Posterior vena cava (tissue), 2 donors: ENCODE measurements around the gene HSD17B1. TPM values are rescaled to one million over a fixed set of nuclear protein-coding genes. Genes with fewer than 3 reads are reported as not detected.
A peak's percentile ranks its signal among the peaks of the same experiment; 100 is the strongest.
"Not testable (repeated sequence)": the region's sequence is repeated elsewhere in the genome, so short reads cannot be mapped to it uniquely, and the experiment has no call there.

ENCODE experiments used
- DNase-seq: peaks from one replicate; pipeline ENCODE4 v3.0.0-alpha.2; 2020; ENCODE audit warnings: low spot score
- intact Hi-C, 2 donors: fragments of 100-400 bp; cut with DNase I; formaldehyde crosslinking; loops; one replicate each; pipeline versions ENCODE4 v1.14.1 to v1.14.2; 2022 to 2023
- total RNA-seq, 2 donors: library from RNA; stranded (reverse); fragmentation: NEBNext Ultra II Directional; extraction: Animal tissue kit (Norgen Biotek cat#: 25700); gene quantifications; one replicate each; pipeline ENCODE4 v1.2.1, GENCODE V29; 2021
- donor health status: DM: yes; HTN: yes; CAD: no.
- donor health status: DM: yes; HTN: yes; CAD: no.

Gene HSD17B1
- total RNA-seq, 2 donors from 2014 or later = 0.67 to 1.2 TPM

DNA sequence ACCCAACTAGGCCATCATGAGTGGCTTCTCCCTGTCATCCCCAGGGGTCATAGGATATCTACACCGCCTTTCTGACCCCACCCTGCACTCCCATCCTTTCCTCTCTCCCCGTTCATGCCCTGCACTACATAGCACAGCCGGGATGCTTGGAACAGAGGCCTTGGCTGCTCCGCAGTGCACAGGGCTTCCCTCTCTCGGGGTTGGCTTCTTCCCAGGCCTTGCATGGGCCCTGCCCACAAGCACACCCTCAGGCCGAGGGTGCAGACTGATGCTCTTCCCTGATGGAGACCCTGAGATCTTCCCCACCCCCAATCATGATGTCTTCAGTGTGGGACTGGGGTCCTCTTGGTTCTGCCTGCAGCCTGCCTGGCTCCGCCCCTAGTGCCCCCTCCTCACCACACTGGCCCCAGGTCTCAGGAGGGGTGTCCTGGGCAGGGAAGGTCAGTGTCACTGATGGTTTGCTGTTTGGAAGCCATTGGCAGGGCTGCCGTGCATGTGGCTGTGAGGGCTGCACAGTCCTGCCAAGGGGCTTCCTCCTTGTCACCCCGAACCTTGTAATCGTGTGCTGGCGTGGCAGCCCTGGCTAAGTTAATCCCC is 31.0 kb upstream of the HSD17B1 start:
- peak; percentile 80 for DNase-seq
- intact Hi-C loops = loop anchor here in 1 of 2 donors (5.0 kb wide), 1 partner anchor 99 kb away; the partner anchor contains the start of gene CAVIN1

DNA sequence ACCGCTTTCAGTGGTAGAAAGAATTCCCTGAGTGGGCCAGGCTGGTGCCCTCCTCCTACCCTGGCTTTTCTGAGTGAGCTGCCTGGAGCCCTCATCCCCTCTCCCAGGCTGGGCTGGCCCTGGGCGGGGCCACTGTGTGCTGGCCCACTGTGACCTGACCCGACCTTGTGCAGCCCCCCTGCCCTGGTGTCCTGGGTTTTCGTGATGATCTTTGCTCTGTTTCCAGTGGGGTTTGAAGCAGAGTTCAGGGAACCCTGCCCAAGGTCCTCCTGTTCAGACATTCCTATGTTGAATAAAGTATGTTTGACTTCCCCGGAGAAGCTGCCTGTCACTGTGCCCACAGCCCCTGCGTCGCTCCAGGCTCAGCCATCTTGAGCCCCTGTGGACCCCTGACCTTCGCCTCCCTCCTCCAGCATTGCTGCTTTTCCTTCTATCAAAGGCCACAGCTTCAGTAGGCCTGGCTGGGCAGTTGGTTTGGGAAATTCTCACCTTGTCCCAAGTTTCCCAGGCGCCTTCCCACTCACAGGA is 30.4 kb upstream of the HSD17B1 start:
- DNase-seq = peak; percentile 78
- intact Hi-C loops = loop anchor here in 1 of 2 donors (5.0 kb wide), 1 partner anchor 100 kb away; the partner anchor contains the start of gene CAVIN1

DNA sequence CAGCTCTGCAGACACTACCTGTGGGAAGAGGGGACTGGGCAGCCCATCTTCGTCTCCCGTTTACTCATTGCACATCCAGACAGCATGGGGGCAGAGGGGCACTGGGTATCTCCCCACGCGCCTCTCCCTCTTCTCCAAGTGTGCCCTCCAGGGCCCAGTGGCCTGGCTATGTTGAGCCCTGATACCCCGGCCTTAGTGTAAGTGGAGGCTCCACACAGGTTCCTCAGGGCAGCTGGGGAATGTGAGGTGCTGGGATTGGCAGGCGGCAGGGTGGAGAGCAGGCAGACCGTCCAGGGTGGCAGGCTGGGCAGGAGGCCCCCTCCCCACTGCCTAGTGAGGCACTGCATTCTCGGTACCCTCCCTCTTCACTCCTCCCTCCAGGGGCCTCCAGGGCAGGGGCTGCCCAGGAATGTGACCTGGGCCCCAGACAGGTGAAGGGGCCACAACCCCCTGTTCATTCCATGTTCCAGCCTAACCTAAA is 29.9 kb upstream of the HSD17B1 start:
- peak; percentile 28 for DNase-seq
- intact Hi-C loops = loop anchor here in 1 of 2 donors (5.0 kb wide), 1 partner anchor 101 kb away; the partner anchor contains the start of gene CAVIN1

DNA sequence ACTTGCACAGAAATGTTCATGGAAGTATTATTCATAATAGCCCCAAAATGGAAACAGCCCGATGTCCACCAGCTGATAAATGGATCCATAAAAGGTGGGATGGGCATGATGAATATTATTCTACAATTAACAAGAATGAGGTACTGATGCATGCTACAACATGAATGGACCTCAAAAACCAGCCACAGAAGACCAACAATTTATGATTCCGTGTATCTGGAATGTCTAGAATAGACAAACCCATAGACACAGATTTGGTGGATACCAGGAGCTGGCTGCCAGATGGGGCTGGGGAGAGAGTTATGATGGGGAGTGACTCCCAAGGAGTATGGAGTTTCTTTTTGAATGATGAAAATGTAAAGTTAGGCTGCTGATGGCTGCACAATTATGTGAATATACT is 27.5 kb upstream of the HSD17B1 start:
- peak; percentile 26 for DNase-seq
- intact Hi-C loops = loop anchor here in 1 of 2 donors (5.0 kb wide), 1 partner anchor 203 kb away; no protein-coding TSS in a partner anchor

DNA sequence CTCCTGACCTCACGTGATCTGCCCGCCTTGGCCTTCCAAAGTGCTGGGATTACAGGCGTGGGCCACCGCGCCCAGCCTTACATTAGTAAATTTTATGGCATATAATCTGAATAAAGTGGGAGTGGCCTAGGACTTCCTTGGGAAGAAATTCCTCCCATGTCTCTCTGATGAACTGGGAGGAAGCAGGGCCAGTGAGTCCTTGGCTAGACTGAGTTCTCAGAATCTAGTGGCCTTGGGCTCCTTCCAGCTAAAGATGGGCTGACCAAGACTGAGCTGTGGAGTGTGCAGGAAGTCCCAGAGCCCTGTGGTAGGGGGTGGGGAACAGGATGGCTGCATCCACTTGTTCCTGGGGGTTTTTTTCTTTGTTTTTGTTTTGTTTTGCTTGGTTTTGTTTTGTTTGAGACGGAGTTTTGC is 26.7 kb upstream of the HSD17B1 start:
- intact Hi-C loops = loop anchor here in 1 of 2 donors (5.0 kb wide), 1 partner anchor 204 kb away; no protein-coding TSS in a partner anchor
- DNase-seq = peak; percentile 78

DNA sequence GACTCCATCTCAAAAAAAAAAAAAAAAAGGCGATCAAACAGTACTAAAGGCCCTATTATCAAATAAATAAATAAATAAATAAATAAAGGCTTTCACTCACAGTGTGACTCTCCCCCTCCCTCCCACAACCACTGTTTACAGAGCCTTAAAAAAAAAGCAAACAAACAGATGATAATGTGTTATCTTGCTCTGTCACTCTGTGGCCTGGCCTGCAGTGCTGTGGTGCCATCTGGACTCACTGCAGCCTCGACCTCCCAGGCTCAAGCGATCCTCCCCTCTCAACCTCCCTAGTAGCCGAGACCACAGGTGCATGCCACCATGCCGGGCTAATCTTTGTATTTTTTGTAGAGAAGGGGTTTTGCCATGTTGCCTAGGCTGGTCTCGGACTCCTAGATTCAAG is 24.8 kb upstream of the HSD17B1 start:
- intact Hi-C loops = loop anchor here in 1 of 2 donors (5.0 kb wide), 1 partner anchor 206 kb away; no protein-coding TSS in a partner anchor

DNA sequence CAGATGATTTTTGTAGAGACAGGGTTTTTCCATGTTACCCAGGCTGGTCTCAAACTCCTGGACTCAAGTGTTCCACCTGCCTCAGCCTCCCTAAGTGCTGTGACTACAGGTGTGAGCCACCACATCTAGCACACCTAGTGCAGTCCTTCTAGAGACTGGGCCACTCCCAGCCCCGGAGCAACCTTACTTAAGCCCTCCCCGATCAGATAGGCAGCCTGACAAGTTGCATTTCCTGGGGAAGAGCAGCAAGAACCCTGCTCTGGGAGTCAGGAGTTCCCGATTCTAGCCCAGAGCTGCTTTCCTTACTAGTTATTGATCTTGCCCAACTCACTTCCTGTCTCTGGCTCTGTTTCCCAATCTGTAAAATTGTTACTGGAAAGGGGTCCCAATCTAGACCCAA is 23.7 kb upstream of the HSD17B1 start:
- intact Hi-C loops = loop anchor here in 1 of 2 donors (5.0 kb wide), 1 partner anchor 207 kb away; no protein-coding TSS in a partner anchor

More for the DNA sequence above, 24.8 kb upstream of the HSD17B1 start:
- DNase-seq = peak; percentile 25

DNA sequence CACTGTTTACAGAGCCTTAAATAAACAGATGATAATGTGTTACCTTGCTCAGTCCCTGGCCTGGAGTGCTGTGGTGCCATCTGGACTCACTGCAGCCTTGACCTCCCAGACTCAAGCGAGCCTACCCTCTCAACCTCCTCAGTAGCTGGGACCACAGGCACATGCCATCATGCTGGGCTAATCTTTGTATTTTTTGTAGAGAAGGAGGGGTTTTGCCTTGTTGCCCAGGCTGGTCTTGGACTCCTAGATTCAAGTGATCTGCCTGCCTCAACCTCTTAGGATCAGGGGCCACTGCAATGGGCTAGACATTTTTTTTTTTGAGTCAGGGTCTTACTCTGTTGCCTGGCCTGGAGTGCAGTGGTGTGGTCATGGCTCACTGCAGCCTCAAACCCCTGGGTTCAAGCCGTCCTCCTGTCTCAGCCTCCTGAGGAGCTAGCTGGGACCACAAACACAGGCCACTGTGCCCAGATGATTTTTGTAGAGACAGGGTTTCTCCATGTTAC is 21.7 kb upstream of the HSD17B1 start:
- no peak for DNase-seq
- intact Hi-C loops = no loop called here

More for the DNA sequence above, 23.7 kb upstream of the HSD17B1 start:
- DNase-seq = no peak

DNA sequence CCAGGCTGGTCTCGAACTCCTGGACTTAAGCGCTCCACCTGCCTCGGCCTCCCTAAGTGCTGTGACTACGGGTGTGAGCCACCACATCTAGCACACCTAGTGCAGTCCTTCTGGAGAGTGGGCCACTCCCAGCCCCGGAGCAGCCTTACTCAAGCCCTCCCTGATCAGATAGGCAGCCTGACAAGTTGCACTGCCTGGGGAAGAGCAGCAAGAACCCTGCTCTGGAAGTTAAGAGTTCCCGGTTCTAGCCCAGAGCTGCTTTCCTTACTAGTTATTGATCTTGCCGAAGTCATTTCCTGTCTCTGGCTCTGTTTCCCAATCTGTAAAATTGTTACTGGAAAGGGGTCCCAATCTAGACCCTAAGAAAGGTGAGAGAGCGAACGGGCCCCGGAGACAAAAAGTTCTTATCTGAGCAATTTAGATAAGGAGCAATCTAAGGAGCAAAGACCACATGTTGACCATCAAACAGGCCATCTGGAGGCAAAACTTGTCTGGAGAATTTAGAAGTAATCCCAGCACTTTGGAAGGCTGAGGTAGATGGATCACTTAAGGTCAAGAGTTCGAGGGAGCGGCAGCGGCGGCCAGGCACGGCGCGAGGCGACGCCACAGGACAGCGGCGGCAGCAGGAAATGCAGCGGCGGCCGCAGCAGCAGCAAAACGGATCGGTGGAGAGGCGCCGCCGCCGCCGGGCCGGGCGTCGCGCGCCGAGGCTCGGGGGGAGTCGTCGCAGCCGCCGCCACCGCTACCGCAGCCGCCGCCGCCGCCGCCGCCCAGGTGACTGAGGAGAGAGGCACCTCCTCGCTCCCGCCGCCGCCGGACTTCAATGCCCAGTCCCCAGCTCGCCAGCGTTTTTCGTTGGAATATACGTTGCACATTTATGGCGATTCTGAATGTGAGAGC is 21.0 kb upstream of the HSD17B1 start:
- intact Hi-C loops = no loop called here
- peak; percentile 90 for DNase-seq

DNA sequence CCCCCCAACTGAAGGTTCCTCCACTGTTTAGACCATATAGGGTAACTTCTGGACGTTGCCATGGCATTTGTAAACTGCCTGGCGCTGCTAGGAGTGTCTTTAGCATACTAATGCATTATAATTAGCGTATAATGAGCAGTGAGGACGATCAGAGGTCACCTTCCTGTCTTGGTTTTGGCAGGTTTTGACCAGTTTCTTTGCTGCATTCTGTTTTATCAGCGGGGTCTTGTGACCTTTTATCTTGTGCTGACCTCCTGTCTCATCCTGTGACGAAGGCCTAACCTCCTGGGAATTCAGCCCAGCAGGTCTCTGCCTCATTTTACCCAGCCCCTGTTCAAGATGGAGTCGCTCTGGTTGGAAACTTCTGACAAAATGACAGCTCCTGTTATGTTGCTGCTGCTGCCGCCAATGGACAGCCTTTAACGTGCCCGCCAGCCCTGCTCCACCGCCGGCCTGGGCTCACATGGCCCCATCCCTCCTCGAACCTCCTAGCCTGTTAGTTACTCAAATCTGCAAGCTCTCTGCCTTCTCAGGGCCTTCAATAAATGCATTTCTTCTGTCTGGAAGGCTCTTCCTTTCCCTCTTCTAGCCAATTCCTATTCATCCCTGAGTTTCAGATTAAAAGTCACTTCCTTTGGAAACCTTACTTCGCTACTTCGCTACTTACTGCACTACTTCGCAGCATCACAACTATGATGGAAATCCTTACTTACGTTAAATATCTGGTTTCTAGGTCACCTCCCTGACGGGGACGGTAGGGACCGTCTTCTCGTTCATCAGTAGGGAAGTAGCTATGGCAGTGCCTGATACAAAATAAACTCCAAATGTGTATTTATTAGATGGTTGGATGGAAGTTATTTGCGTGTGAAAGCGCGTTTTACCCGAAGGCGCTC is 17.3 kb upstream of the HSD17B1 start:
- intact Hi-C loops = no loop called here

DNA sequence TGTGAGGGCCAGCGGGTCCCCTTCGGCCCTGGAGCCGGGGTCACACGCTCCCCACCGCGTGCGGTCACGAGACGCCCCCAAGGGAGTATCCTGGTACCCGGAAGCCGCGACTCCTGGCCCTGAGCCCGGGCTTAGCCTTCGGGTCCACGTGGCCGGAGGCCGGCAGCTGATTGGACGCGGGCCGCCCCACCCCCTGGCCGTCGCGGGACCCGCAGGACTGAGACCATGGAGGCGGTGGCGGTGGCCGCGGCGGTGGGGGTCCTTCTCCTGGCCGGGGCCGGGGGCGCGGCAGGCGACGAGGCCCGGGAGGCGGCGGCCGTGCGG is 16.7 kb upstream of the HSD17B1 start, which contains the start of gene NAGLU:
TSS of gene NAGLU (plus strand) at position 194 of the 324 bp plus-strand sequence. CDS start at position 226, 32 bp downstream.
- DNase-seq = peak; percentile 99
- intact Hi-C loops = no loop called here

More for the DNA sequence above, 17.3 kb upstream of the HSD17B1 start:
- no peak for DNase-seq

DNA sequence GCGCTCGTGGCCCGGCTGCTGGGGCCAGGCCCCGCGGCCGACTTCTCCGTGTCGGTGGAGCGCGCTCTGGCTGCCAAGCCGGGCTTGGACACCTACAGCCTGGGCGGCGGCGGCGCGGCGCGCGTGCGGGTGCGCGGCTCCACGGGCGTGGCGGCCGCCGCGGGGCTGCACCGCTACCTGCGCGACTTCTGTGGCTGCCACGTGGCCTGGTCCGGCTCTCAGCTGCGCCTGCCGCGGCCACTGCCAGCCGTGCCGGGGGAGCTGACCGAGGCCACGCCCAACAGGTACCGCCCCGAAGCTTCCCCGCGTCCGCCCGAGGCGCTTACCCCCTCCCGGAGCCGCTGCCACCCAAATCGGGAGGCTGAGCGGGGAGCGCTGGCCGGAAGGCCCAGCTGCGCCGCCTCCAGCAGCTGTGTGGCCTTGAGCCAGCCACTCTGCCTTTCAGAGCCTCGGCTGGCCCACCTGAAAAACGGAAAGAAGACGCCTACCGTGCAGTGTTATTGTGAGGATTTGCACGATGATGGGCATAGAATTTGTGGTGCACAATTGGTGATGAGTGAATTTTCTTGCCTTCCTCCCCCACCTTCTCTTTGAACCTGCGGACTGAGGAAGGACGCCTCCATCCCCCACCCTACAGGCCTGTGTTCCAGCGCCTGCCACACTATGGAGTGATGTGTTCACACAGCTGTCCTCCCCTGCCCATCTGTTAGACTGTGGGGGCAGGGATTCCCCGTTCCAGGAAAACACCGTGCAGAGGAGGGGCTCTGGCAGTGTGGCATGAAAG is 16.2 kb upstream of the HSD17B1 start:
- intact Hi-C loops = no loop called here
- DNase-seq = peak; percentile 93

DNA sequence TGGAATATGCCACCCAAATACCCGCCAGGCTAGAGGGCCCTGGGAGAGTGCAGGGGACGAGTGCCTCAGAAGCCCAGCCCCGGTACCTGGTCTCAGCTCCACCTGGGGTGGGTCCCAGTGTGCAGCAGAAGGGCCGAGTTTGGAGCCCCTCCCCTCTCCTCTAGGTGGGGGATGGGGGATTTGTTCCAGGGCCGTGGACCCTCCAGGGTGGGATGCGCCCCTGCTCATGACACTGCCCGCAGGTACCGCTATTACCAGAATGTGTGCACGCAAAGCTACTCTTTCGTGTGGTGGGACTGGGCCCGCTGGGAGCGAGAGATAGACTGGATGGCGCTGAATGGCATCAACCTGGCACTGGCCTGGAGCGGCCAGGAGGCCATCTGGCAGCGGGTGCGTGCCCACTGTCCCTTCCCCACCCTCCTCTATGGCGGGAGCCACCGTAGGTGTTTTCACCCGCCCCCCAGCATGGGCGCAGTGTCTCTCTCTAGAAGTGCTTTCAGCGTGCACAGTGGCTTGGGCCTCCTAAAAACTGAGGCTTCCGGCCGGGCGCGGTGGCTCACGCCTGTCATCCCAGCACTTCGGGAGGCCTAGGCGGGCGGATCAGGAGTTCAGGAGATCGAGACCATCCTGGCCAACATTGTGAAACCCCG is 15.4 kb upstream of the HSD17B1 start:
- intact Hi-C loops = no loop called here
- no peak for DNase-seq

DNA sequence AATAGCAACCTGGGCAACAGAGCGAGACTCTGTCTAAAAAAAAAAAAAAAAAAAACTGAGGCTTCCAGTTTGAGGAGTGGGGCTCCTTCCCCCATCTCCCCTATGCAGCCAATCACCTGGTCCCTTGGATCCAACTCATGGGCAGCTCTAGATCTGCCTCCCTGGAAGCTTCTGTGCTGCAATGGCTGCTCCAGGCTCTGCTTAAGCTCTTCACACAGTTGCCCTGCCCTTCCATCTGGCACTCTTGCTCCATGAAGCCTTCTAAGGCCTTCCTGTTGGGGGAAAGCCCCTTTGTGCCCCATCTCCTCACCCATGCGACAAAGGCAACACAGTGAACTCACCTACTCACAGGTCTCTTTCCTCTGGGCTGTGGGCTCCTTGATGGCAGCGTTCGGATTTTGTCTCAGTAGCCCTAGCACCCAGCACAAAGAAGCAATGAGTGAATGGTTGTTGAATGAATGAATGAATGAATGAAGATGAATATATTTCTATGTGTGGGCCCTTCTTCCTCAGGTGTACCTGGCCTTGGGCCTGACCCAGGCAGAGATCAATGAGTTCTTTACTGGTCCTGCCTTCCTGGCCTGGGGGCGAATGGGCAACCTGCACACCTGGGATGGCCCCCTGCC is 14.8 kb upstream of the HSD17B1 start:
- intact Hi-C loops = no loop called here
- no peak for DNase-seq

DNA sequence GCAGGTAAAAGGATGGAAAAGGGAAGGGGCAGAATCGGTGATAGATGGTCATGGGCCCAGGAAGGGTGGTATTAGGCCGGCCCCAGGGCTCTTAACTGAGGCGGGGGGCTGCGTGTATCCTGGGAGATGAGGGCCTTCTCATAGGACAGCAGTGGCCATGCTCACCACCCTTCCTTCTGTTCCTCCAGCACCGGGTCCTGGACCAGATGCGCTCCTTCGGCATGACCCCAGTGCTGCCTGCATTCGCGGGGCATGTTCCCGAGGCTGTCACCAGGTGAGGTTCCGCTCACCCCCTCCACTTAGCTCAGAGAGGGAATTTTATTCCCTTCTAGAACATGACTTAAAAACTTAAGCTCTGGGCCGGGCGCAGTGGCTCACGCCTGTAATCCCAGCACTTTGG is 14.2 kb upstream of the HSD17B1 start:
- intact Hi-C loops = no loop called here
- DNase-seq = no peak

DNA sequence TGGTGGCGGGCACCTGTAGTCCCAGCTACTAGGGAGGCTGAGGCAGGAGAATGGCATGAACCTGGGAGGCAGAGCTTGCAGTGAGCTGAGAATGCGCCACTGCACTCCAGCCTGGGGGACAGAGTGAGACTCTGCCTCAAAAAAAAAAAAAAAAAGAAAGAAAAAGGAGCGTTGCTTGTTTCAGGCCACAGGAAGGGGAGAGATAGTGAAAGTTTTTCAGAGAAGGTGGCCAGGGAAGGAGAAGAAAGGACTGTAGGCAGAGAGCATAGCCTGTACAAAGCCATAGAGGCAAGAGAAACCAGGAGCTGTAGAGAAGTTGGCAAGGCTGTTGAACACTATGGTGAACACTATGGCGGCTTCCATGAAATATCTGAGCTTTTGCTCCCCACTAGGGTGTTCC is 12.2 kb upstream of the HSD17B1 start:
- intact Hi-C loops, DNase-seq: not testable (repeated sequence)
